Measurements from ENCODE around the gene PAK1.

DNA sequence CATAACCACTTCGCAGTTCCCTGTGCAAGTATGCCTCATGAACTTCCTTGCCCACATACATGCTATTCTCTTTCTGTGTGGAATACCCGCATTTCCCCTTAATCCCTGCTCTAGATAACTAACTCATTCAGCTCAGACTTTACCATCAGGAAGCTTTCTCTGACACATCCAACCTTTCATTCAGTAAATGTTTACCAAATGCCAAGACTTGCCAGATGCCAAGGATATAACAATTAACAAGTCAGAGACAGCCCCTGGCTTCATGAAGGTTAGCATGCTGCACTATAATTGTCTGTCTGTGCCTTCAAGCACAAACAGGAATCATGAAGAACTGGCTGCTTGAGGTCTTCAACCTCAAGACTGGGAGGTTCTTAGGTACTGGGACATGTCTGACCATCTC, 101.2 kb downstream of the PAK1 start:
- TF ChIP-seq POLR2A (IDR thresholded peaks at IDR 0.05), result no peak
- TF ChIP-seq, protein P1, sequence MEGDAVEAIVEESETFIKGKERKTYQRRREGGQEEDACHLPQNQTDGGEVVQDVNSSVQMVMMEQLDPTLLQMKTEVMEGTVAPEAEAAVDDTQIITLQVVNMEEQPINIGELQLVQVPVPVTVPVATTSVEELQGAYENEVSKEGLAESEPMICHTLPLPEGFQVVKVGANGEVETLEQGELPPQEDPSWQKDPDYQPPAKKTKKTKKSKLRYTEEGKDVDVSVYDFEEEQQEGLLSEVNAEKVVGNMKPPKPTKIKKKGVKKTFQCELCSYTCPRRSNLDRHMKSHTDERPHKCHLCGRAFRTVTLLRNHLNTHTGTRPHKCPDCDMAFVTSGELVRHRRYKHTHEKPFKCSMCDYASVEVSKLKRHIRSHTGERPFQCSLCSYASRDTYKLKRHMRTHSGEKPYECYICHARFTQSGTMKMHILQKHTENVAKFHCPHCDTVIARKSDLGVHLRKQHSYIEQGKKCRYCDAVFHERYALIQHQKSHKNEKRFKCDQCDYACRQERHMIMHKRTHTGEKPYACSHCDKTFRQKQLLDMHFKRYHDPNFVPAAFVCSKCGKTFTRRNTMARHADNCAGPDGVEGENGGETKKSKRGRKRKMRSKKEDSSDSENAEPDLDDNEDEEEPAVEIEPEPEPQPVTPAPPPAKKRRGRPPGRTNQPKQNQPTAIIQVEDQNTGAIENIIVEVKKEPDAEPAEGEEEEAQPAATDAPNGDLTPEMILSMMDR (IDR thresholded peaks at IDR 0.05), result no peak
